Right lobe of liver (tissue), 4 donors: Measurements from ENCODE around the gene C3.

Experiments used
- POLR2A ChIP-seq: fragments of 450-650 bp; IDR thresholded peaks from one replicate; pipeline ENCODE4 v1.6.1; 2017; ENCODE audit warnings: antibody characterized with exemption, mild to moderate bottlenecking
- TF ChIP-seq, protein P1 (sequence below), 4 donors: fragments of 200-600 bp in 3 of 4; fragments of 450-650 bp in 1 of 4; IDR thresholded peaks; one replicate each; pipeline versions ENCODE4 v1.5.1 to v1.8.0; 2016 to 2022; ENCODE audit warnings: antibody characterized with exemption in 4 of 4, mild to moderate bottlenecking in 2 of 4
- donor health status: DM: no; HTN: no; CAD: no.
- donor health status: DM: no; HTN: no; CAD: no.
- donor health status: DM: no; HTN: yes; CAD: no.

DNA sequence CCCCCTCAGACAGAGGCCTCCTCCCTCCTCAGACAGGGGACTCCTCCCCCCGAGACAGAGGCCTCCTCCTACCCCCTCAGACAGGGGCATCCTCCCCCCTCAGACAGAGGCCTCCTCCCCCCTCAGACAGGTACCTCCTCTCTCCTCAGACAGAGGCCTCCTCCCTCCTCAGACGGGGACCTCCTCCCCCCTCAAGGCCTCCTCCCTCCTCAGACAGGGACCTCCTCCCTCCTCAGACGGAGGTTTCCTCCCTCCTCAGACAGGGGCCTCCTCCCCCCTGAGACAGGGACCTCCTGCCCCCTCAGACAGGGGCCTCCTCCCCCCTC is 13.9 kb downstream of the C3 start:
- TF ChIP-seq POLR2A, result no peak
- TF ChIP-seq, protein P1, sequence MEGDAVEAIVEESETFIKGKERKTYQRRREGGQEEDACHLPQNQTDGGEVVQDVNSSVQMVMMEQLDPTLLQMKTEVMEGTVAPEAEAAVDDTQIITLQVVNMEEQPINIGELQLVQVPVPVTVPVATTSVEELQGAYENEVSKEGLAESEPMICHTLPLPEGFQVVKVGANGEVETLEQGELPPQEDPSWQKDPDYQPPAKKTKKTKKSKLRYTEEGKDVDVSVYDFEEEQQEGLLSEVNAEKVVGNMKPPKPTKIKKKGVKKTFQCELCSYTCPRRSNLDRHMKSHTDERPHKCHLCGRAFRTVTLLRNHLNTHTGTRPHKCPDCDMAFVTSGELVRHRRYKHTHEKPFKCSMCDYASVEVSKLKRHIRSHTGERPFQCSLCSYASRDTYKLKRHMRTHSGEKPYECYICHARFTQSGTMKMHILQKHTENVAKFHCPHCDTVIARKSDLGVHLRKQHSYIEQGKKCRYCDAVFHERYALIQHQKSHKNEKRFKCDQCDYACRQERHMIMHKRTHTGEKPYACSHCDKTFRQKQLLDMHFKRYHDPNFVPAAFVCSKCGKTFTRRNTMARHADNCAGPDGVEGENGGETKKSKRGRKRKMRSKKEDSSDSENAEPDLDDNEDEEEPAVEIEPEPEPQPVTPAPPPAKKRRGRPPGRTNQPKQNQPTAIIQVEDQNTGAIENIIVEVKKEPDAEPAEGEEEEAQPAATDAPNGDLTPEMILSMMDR (IDR thresholded peaks at IDR 0.05), result no peak
